ENCODE measurements around the gene CCDC6. TPM values are rescaled to one million over a fixed set of nuclear protein-coding genes. Genes with fewer than 3 reads are reported as not detected.
A peak's percentile ranks its signal among the peaks of the same experiment; 100 is the strongest.

Gene CCDC6
- total RNA-seq, 1 experiment from 2014 or later, result 58.4 TPM

DNA sequence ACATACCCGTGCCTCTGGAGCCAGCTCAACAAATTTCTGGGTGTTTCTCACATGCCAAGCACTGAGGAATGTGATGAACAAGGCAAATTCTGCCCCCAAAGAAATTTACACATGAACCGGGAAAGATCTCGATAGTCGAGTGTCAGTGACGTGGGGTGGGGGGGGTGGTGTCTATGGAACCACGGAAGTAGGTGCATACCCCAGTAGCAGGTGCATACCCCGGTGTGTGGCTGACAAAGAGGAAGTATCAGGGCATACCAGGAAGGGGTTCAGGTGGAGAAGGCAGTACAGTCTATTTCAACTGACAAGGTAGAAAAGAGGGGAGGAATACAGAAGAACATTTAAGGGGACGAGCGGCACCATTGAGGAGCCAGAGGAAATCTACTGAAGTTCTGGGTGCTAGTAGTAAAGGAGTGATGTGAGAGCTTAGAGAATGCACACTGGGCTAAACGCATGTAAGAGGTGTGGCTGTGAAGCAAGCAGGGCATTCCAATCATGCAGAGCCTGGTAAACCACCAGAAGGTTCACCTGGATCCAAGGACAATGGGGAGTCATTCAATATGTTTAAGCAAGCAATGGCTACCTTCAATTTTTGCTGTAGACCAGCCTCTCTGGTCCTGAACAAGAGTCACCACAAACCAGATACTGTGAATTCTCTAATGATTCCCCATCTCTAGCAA lies 6.2 kb downstream of the CCDC6 start:
- no peaks in the 10 kb centered on the region for H4K20me1 ChIP-seq (ENCODE audit: control insufficient read depth, insufficient read depth, insufficient read length)
- no peak overlapping the region for H4K8ac ChIP-seq (replicated peaks; ENCODE audit: insufficient read length, low read depth, low read length)
- H3K23me2 ChIP-seq (ENCODE audit: insufficient read length, low read depth, low read length, poor library complexity, severe bottlenecking), result peaks cover 10% of the 10 kb centered on the region
- H3K4me1 Mint-ChIP-seq, result peaks cover 66 to 75% of the 10 kb centered on the region in 2 experiments
- no peak overlapping the region for H3K23ac ChIP-seq (ENCODE audit: insufficient read length, low read depth, low read length)
- no peak overlapping the region for H3K18ac ChIP-seq (ENCODE audit: insufficient read length, low read depth, low read length)
- no peak overlapping the region for H2BK120ac ChIP-seq (ENCODE audit: low read depth, low read length, poor library complexity, severe bottlenecking)
- no peak overlapping the region for H2BK12ac ChIP-seq (ENCODE audit: insufficient read length, low read depth, low read length)
- H3K27me3 ChIP-seq (ENCODE audit: insufficient read depth, low read length), result no peaks in the 10 kb centered on the region
- H3K27ac ChIP-seq (ENCODE audit: insufficient read length, low read depth, low read length), result no peak overlapping the region
- no peak overlapping the region for H2BK5ac ChIP-seq (ENCODE audit: insufficient read length, low read length)
- no peak overlapping the region for H4K5ac ChIP-seq (ENCODE audit: insufficient read length, low read depth, low read length)
- H3K79me1 ChIP-seq (ENCODE audit: insufficient read depth, low read depth, low read length, poor library complexity, severe bottlenecking), result no peaks in the 10 kb centered on the region
- DNase-seq, result no peak
- H3K27ac Mint-ChIP-seq, result peak overlapping the region; percentile 40 to 47 (median 45); a peak in 2 of 7 replicates
- H2BK15ac ChIP-seq (ENCODE audit: low read depth, low read length), result no peak overlapping the region
- no peak overlapping the region for H4K91ac ChIP-seq (ENCODE audit: insufficient read length, low read depth, low read length)
- H3K4me3 Mint-ChIP-seq, result peak overlapping the region in 1 of 2 experiments; percentile 24; a peak in 1 of 5 replicates
- peaks cover 71% of the 10 kb centered on the region for H3K79me2 ChIP-seq (ENCODE audit: insufficient read depth, low read length)
- H3K36me3 Mint-ChIP-seq (ENCODE audit: insufficient read depth in 1 of 3, low read depth in 3 of 3), result peaks cover 0 to 15% (median 7%) of the 10 kb centered on the region in 3 experiments; a peak in 6 of 7 replicates
- peaks cover 0 to under 1% of the 10 kb centered on the region in 2 experiments; a peak in 1 of 5 replicates for H3K9me3 Mint-ChIP-seq
- no peak overlapping the region for H3K9ac ChIP-seq (ENCODE audit: extremely low read depth, insufficient read length, low read length)
- H3T11ph ChIP-seq (ENCODE audit: low read length), result no peak overlapping the region
- no peak overlapping the region for H2AK5ac ChIP-seq (ENCODE audit: insufficient read length, low read length)
- H3K27me3 Mint-ChIP-seq (ENCODE audit: low read depth), result no peaks in the 10 kb centered on the region
- H3K4me1 ChIP-seq (ENCODE audit: insufficient read depth, low read length), result peaks cover 16% of the 10 kb centered on the region
- TF ChIP-seq, protein P1, sequence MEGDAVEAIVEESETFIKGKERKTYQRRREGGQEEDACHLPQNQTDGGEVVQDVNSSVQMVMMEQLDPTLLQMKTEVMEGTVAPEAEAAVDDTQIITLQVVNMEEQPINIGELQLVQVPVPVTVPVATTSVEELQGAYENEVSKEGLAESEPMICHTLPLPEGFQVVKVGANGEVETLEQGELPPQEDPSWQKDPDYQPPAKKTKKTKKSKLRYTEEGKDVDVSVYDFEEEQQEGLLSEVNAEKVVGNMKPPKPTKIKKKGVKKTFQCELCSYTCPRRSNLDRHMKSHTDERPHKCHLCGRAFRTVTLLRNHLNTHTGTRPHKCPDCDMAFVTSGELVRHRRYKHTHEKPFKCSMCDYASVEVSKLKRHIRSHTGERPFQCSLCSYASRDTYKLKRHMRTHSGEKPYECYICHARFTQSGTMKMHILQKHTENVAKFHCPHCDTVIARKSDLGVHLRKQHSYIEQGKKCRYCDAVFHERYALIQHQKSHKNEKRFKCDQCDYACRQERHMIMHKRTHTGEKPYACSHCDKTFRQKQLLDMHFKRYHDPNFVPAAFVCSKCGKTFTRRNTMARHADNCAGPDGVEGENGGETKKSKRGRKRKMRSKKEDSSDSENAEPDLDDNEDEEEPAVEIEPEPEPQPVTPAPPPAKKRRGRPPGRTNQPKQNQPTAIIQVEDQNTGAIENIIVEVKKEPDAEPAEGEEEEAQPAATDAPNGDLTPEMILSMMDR (conservative IDR thresholded peaks at IDR 0.05), result no peak
- H3K9me3 ChIP-seq (ENCODE audit: control insufficient read depth, low read depth, low read length), result no peaks in the 10 kb centered on the region
- H3K56ac ChIP-seq (ENCODE audit: insufficient read length, low read depth, low read length), result no peak overlapping the region
- no peak overlapping the region for H2BK20ac ChIP-seq (ENCODE audit: low read depth, low read length, poor library complexity, severe bottlenecking)
- no peak overlapping the region for H2AFZ ChIP-seq (ENCODE audit: low read length)
- H3K4ac ChIP-seq (ENCODE audit: low read depth, low read length), result no peak overlapping the region
- H3K14ac ChIP-seq (ENCODE audit: insufficient read depth, low read length), result no peak overlapping the region
- H3K4me2 ChIP-seq (ENCODE audit: insufficient read depth, insufficient read length, low read length), result no peak overlapping the region
- no CpG with 5 or more reads among the region's 10 CpGs for WGBS (ENCODE audit: extremely low coverage, insufficient read length, low lambda C conversion rate)
